Rectal smooth muscle tissue (tissue), 1 donor: ENCODE results near the gene ADGRV1.
"Not testable (repeated sequence)": the region's sequence is repeated elsewhere in the genome, so short reads cannot be mapped to it uniquely, and the experiment has no call there.

Experiments
- H3K27ac ChIP-seq: one replicate; pipeline ENCODE4 v1.7.0; 2013; ENCODE audit warnings: low read depth, low read length, inconsistent platforms
- H3K27me3 ChIP-seq: one replicate; pipeline ENCODE4 v1.7.0; 2013; ENCODE audit warnings: low read length; ENCODE audit not compliant: control insufficient read depth, insufficient read depth
- H3K36me3 ChIP-seq: one replicate; pipeline ENCODE4 v1.7.0; 2013; ENCODE audit warnings: low read length; ENCODE audit not compliant: control insufficient read depth, insufficient read depth
- H3K4me1 ChIP-seq: one replicate; pipeline ENCODE4 v1.7.0; 2013; ENCODE audit warnings: low read length; ENCODE audit not compliant: control insufficient read depth, insufficient read depth
- H3K4me3 ChIP-seq: one replicate; pipeline ENCODE4 v1.7.0; 2013; ENCODE audit warnings: low read length
- H3K9ac ChIP-seq: one replicate; pipeline ENCODE4 v1.7.0; 2013; ENCODE audit warnings: low read length

Gene ADGRV1

GRCh38 chr5:90555666-90556065, 2.9 kb upstream of the ADGRV1 start:
- H3K9ac ChIP-seq, result no peak overlapping the region
- no peaks in the 10 kb centered on the region for H3K4me1 ChIP-seq
- H3K36me3 ChIP-seq, result no peaks in the 10 kb centered on the region
- peaks cover 12% of the 10 kb centered on the region for H3K27me3 ChIP-seq
- H3K4me3 ChIP-seq, result no peak overlapping the region
- no peak overlapping the region for H3K27ac ChIP-seq

- Histone ChIP-seq H3K27me3 (peaks cover 10% of the 10 kb centered on the region), H3K4me3 (no peak overlapping the region), H3K9ac (no peak overlapping the region), H3K36me3 (no peaks in the 10 kb centered on the region), H3K27ac (no peak overlapping the region), H3K4me1 (no peaks in the 10 kb centered on the region)
These were observed 1.2 kb upstream of the ADGRV1 start for GRCh38 chr5:90557391-90557790.

- Histone ChIP-seq H3K27me3 (peaks cover 9% of the 10 kb centered on the region), H3K36me3 (no peaks in the 10 kb centered on the region), H3K4me1 (no peaks in the 10 kb centered on the region), H3K27ac (no peak overlapping the region), H3K4me3 (no peak overlapping the region), H3K9ac (no peak overlapping the region)
These were observed 726 bp upstream of the ADGRV1 start for GRCh38 chr5:90557871-90558270.

- Histone ChIP-seq H3K4me1 (no peaks in the 10 kb centered on the region), H3K9ac (no peak overlapping the region), H3K4me3 (no peak overlapping the region), H3K36me3 (no peaks in the 10 kb centered on the region), H3K27me3 (peaks cover 9% of the 10 kb centered on the region), H3K27ac (no peak overlapping the region)
These were observed 2.2 kb downstream of the ADGRV1 start for GRCh38 chr5:90560771-90561170.

- peaks cover 9% of the 10 kb centered on the region for H3K27me3 ChIP-seq
These were observed 3.2 kb downstream of the ADGRV1 start for GRCh38 chr5:90561766-90562165.

GRCh38 chr5:90562341-90562740, 3.7 kb downstream of the ADGRV1 start:
- Histone ChIP-seq H3K27me3 (peaks cover 9% of the 10 kb centered on the region), H3K9ac (no peak overlapping the region), H3K4me3 (no peak overlapping the region), H3K36me3 (no peaks in the 10 kb centered on the region), H3K4me1 (no peaks in the 10 kb centered on the region), H3K27ac (no peak overlapping the region)

More at GRCh38 chr5:90561766-90562165, 3.2 kb downstream of the ADGRV1 start:
- H3K4me1 ChIP-seq, result no peaks in the 10 kb centered on the region
- H3K27ac ChIP-seq, result no peak overlapping the region
- no peaks in the 10 kb centered on the region for H3K36me3 ChIP-seq
- no peak overlapping the region for H3K9ac ChIP-seq
- H3K4me3 ChIP-seq, result no peak overlapping the region

GRCh38 chr5:90563108-90563507, 4.5 kb downstream of the ADGRV1 start:
- no peaks in the 10 kb centered on the region for H3K36me3 ChIP-seq
- no peaks in the 10 kb centered on the region for H3K4me1 ChIP-seq
- H3K27me3 ChIP-seq, result peaks cover 9% of the 10 kb centered on the region
- no peak overlapping the region for H3K27ac ChIP-seq
- no peak overlapping the region for H3K9ac ChIP-seq
- no peak overlapping the region for H3K4me3 ChIP-seq

- Histone ChIP-seq H3K27me3 (no peaks in the 10 kb centered on the region), H3K36me3 (no peaks in the 10 kb centered on the region), H3K4me3 (no peak overlapping the region), H3K9ac (no peak overlapping the region), H3K4me1 (no peaks in the 10 kb centered on the region), H3K27ac (no peak overlapping the region)
These were observed 6.9 kb downstream of the ADGRV1 start for GRCh38 chr5:90565491-90565890.

GRCh38 chr5:90569084-90569483, 10.5 kb downstream of the ADGRV1 start:
- Histone ChIP-seq H3K9ac (no peak overlapping the region), H3K27ac (no peak overlapping the region), H3K4me1 (no peaks in the 10 kb centered on the region), H3K4me3 (no peak overlapping the region), H3K27me3 (no peaks in the 10 kb centered on the region), H3K36me3 (no peaks in the 10 kb centered on the region)

GRCh38 chr5:90570034-90570433, 11.4 kb downstream of the ADGRV1 start:
- no peak overlapping the region for H3K27ac ChIP-seq
- no peaks in the 10 kb centered on the region for H3K36me3 ChIP-seq
- no peaks in the 10 kb centered on the region for H3K4me1 ChIP-seq
- no peak overlapping the region for H3K4me3 ChIP-seq
- H3K9ac ChIP-seq, result no peak overlapping the region
- no peaks in the 10 kb centered on the region for H3K27me3 ChIP-seq

- H3K9ac ChIP-seq, result no peak overlapping the region
- H3K27me3 ChIP-seq, result no peaks in the 10 kb centered on the region
- H3K36me3 ChIP-seq, result no peaks in the 10 kb centered on the region
- H3K27ac ChIP-seq, result no peak overlapping the region
- no peak overlapping the region for H3K4me3 ChIP-seq
- H3K4me1 ChIP-seq, result no peaks in the 10 kb centered on the region
These were observed 12.7 kb downstream of the ADGRV1 start for GRCh38 chr5:90571147-90571773.

GRCh38 chr5:90575712-90576111, 17.1 kb downstream of the ADGRV1 start:
- Histone ChIP-seq H3K36me3 (no peaks in the 10 kb centered on the region), H3K27me3 (no peaks in the 10 kb centered on the region), H3K27ac (no peak overlapping the region)

GRCh38 chr5:90576566-90576965, 18.0 kb downstream of the ADGRV1 start:
- not testable (repeated sequence) for H3K9ac ChIP-seq, H3K27me3 ChIP-seq, H3K4me3 ChIP-seq, H3K4me1 ChIP-seq, H3K36me3 ChIP-seq, H3K27ac ChIP-seq

More at GRCh38 chr5:90575712-90576111, 17.1 kb downstream of the ADGRV1 start:
- H3K4me1 ChIP-seq, result no peaks in the 10 kb centered on the region
- H3K4me3 ChIP-seq, result no peak overlapping the region
- no peak overlapping the region for H3K9ac ChIP-seq
